Right atrium auricular region (tissue), 2 donors: ENCODE results near the gene NAPG. TPM values are rescaled to one million over a fixed set of nuclear protein-coding genes. Genes with fewer than 3 reads are reported as not detected.
"Not testable (repeated sequence)": the region's sequence is repeated elsewhere in the genome, so short reads cannot be mapped to it uniquely, and the experiment has no call there.

Experiments
- DNase-seq: peaks from one replicate; pipeline ENCODE4 v3.0.0-alpha.2; 2019; ENCODE audit warnings: low spot score
- H3K27ac ChIP-seq, 2 donors: fragments of 200-600 bp; sonication (generic); 1 replicate in 1 of 2; 2 replicates in 1 of 2; pipeline ENCODE4 v1.5.1; 2016 to 2019
- H3K27me3 ChIP-seq, 2 donors: fragments of 200-600 bp; sonication (generic); one replicate each; pipeline versions ENCODE4 v1.5.1 to v1.6.0; 2017 to 2019
- H3K36me3 ChIP-seq: fragments of 200-600 bp; sonication (generic); one replicate; pipeline ENCODE4 v1.5.1; 2016
- H3K4me1 ChIP-seq, 2 donors: fragments of 200-600 bp; sonication (generic); one replicate each; pipeline versions ENCODE4 v1.5.1 to v1.6.0; 2017 to 2019
- H3K4me3 ChIP-seq, 2 donors: fragments of 200-600 bp; sonication (generic); 1 replicate in 1 of 2; 2 replicates in 1 of 2; pipeline ENCODE4 v1.5.1; 2017 to 2019; ENCODE audit warnings: mild to moderate bottlenecking in 1 of 2, moderate library complexity in 1 of 2
- H3K9me3 ChIP-seq, 2 donors: fragments of 200-600 bp; sonication (generic); one replicate each; pipeline ENCODE4 v1.5.1; 2019
- total RNA-seq, 2 donors: library from RNA; depleted of rRNA; stranded (reverse); fragments of >200 nt; gene quantifications; one replicate each; pipeline ENCODE4 v1.1.0, GENCODE V29; 2016
- TF ChIP-seq, protein P1 (sequence below), 2 donors: fragments of 200-600 bp; sonication (generic); IDR thresholded peaks; one replicate each; pipeline ENCODE4 v1.5.1; 2019; ENCODE audit warnings: antibody characterized with exemption in 2 of 2

The NAPG gene
- total RNA-seq, 2 donors from 2014 or later, result 39.0 to 43.5 TPM

DNA sequence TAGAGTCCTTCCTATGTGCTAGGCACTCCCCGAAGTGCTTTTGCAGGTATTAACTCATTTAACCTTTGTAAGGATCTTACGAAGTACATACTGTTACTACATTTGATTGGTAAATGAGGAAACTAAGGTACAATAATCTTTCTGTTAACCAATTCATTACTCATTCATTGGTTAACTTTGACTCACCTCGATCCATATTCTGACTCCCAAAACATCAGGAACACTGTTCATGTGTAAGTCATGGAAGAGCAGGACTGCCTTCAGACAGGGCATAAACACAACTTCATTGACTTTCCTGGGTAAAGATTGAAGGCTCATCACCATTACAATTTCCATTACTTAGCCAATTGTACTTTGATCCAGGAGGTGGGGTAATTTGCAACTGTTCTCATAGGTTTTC is 40.6 kb downstream of the NAPG start:
- Histone ChIP-seq H3K27me3 (no peaks in the 10 kb centered on the region), H3K9me3 (no peaks in the 10 kb centered on the region), H3K27ac (no peak overlapping the region), H3K4me1 (peaks cover 0 to 3% of the 10 kb centered on the region in 2 donors), H3K36me3 (no peaks in the 10 kb centered on the region), H3K4me3 (no peak overlapping the region)
- DNase-seq, result no peak
- TF ChIP-seq, protein P1, sequence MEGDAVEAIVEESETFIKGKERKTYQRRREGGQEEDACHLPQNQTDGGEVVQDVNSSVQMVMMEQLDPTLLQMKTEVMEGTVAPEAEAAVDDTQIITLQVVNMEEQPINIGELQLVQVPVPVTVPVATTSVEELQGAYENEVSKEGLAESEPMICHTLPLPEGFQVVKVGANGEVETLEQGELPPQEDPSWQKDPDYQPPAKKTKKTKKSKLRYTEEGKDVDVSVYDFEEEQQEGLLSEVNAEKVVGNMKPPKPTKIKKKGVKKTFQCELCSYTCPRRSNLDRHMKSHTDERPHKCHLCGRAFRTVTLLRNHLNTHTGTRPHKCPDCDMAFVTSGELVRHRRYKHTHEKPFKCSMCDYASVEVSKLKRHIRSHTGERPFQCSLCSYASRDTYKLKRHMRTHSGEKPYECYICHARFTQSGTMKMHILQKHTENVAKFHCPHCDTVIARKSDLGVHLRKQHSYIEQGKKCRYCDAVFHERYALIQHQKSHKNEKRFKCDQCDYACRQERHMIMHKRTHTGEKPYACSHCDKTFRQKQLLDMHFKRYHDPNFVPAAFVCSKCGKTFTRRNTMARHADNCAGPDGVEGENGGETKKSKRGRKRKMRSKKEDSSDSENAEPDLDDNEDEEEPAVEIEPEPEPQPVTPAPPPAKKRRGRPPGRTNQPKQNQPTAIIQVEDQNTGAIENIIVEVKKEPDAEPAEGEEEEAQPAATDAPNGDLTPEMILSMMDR (IDR thresholded peaks at IDR 0.05), result no peak

DNA sequence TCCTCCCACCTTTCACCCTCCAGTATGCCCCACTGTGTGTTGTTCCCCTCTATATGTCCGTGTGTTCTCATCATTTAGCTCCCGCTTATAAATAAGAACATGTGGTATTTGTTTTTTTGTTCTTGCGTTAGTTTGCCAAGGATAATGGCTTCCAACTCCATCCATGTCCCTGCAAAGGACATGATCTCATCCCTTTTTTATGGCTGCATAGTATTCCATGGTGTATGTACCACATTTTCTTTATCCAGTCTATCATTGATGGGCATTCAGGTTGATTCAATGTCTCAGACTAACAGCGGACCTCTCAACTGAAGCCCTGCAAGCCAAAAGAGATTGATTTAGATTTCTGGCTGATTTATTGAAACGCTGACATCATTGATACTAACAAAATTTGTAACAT is 44.1 kb downstream of the NAPG start:
- not testable (repeated sequence) for DNase-seq, H3K4me3 ChIP-seq, H3K36me3 ChIP-seq, H3K27me3 ChIP-seq, H3K4me1 ChIP-seq, H3K27ac ChIP-seq, H3K9me3 ChIP-seq

DNA sequence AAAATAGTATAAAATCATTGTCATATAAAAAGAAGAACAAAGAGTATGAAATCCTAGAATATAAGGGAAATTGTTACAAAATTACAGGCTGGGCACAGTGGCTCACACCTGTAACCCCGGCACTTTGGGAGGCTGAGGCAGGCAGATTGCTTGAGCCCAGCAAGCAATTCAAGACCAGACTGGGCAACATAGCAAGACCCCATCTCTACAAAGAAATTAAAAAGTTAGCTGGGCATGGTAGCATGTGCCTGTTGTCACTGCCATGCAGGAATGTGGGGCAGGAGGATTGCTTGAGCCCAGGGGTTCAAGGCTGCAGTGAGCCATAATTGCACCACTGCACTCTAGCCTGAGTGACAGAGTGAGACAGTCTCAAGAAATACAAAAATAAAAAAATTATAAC is 44.8 kb downstream of the NAPG start:
- H3K27ac ChIP-seq, result no peak overlapping the region
- no peaks in the 10 kb centered on the region for H3K9me3 ChIP-seq
- H3K36me3 ChIP-seq, result no peaks in the 10 kb centered on the region
- TF ChIP-seq, protein P1 (IDR thresholded peaks at IDR 0.05), result no peak
- no peaks in the 10 kb centered on the region for H3K27me3 ChIP-seq
- no peak overlapping the region for H3K4me3 ChIP-seq
- H3K4me1 ChIP-seq, result no peaks in the 10 kb centered on the region
- no peak for DNase-seq

DNA sequence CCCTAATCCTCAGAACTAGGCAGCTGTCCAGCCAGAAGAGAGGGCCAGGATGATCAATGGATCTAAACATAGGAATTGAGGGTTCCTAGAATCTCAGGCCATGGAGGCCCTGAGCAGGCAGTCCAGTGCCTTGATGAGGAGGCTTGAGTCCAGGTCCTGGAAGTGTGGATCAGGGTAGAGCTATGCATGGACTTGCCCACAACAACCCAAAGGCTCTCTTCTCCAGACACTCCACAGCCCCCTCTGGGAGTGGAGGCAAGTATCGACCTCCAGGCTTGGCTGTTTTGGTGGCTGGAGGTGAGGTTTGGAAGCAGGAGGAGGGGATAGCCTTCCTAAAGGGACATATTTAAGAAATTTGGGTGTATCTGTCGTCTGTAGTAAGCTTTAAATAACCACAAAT is 45.7 kb downstream of the NAPG start:
- no peak overlapping the region for H3K4me3 ChIP-seq
- DNase-seq, result no peak
- H3K36me3 ChIP-seq, result no peaks in the 10 kb centered on the region
- no peak overlapping the region for H3K27ac ChIP-seq
- TF ChIP-seq, protein P1 (IDR thresholded peaks at IDR 0.05), result no peak
- no peaks in the 10 kb centered on the region for H3K27me3 ChIP-seq
- no peaks in the 10 kb centered on the region for H3K4me1 ChIP-seq
- no peaks in the 10 kb centered on the region for H3K9me3 ChIP-seq

DNA sequence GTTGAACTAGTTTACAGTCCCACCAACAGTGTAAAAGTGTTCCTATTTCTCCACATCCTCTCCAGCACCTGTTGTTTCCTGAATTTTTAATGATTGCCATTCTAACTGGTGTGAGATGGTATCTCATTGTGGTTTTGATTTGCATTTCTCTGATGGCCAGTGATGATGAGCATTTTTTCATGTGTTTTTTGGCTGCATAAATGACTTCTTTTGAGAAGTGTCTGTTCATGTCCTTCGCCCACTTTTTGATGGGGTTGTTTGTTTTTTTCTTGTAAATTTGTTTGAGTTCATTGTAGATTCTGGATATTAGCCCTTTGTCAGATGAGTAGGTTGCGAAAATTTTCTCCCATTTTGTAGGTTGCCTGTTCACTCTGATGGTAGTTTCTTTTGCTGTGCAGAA is 47.4 kb downstream of the NAPG start:
- H3K9me3 ChIP-seq, H3K27ac ChIP-seq, H3K4me3 ChIP-seq, DNase-seq, H3K36me3 ChIP-seq, H3K27me3 ChIP-seq, H3K4me1 ChIP-seq: not testable (repeated sequence)

DNA sequence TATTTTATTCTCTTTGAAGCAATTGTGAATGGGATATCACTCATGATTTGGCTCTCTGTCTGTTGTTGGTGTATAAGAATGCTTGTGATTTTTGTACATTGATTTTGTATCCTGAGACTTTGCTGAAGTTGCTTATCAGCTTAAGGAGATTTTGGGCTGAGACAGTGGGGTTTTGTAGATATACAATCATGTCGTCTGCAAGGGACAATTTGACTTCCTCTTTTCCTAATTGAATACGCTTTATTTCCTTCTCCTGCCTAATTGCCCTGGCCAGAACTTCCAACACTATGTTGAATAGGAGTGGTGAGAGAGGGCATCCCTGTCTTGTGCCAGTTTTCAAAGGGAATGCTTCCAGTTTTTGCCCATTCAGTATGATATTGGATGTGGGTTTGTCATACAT is 48.6 kb downstream of the NAPG start:
- not testable (repeated sequence) for H3K36me3 ChIP-seq, H3K27me3 ChIP-seq, H3K4me1 ChIP-seq, DNase-seq, H3K9me3 ChIP-seq, H3K4me3 ChIP-seq, H3K27ac ChIP-seq

DNA sequence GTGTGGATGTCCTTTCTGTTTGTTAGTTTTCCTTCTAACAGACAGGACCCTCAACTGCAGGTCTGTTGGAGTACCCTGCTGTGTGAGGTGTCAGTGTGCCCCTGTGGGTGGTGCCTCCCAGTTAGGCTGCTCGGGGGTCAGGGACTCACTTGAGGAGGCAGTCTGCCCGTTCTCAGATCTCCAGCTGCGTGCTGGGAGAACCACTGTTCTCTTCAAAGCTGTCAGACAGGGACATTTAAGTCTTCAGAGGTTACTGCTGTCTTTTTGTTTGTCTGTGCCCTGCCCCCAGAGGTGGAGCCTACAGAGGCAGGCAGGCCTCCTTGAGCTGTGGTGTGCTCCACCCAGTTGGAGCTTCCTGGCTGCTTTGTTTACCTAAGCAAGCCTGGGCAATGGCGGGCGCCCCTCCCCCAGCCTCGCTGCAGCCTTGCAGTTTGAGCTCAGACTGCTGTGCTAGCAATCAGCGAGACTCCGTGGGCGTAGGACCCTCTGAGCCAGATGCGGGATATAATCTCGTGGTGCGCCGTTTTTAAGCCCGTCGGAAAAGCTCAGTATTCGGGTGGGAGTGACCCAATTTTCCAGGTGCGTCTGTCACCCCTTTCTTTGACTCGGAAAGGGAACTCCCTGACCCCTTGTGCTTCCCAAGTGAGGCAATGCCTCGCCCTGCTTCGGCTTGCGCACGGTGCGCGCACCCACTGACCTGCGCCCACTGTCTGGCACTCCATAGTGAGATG is 52.2 kb downstream of the NAPG start:
- H3K4me1 ChIP-seq, H3K36me3 ChIP-seq, H3K27ac ChIP-seq, DNase-seq, H3K27me3 ChIP-seq, H3K4me3 ChIP-seq, H3K9me3 ChIP-seq: not testable (repeated sequence)

DNA sequence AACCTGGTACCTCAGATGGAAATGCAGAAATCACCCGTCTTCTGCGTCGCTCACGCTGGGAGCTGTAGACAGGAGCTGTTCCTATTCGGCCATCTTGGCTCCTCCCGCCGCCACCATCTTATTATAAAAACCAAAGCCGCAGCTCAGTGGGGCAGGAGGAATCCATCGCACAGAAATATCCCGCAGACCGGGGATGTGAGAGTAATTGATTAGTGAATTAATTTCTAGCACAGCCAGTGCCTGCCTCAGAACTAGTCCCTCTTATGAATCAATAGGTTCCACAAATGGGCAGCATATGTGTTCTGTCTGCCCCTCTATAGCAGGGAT is 52.7 kb downstream of the NAPG start:
- not testable (repeated sequence) for H3K36me3 ChIP-seq, H3K27me3 ChIP-seq, H3K27ac ChIP-seq, H3K4me3 ChIP-seq, H3K4me1 ChIP-seq, H3K9me3 ChIP-seq, DNase-seq
